Measurements from ENCODE around the gene MGST1. TPM values are rescaled to one million over a fixed set of nuclear protein-coding genes. Genes with fewer than 3 reads are reported as not detected.
A peak's percentile ranks its signal among the peaks of the same experiment; 100 is the strongest.

Gene MGST1
- total RNA-seq, 2 experiments from 2014 or later, result not detected

DNA sequence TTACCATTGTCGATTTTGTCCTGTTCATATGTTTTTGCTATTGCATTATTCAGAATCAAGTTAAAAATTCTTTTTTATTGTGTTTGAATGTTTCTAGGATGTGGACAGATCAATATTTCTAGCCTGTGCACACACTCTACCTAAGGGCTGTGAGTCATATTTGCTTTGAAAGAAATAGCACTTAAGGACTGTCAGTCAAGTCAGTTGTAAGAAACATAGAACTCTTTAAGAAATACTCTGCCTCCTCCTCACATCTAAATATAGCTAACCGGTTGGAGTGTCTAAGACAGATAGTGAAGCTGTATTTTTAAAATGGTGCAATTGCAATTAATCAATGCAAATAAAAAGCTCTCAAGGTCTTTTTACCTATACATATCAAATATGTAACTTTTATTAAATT is 17.9 kb upstream of the MGST1 start:
- Mint-ChIP-seq H3K9me3 (peaks cover 17% of the 10 kb centered on the region), H3K36me3 (ENCODE audit: low read depth) (no peaks in the 10 kb centered on the region), H3K27me3 (ENCODE audit: low read depth) (no peaks in the 10 kb centered on the region), H3K27ac (no peak overlapping the region), H3K4me3 (no peak overlapping the region), H3K4me1 (ENCODE audit: low read depth) (no peaks in the 10 kb centered on the region)
- intact Hi-C loops (cut with micrococcal nuclease), result no loop called here
- CTCF ChIA-PET, result no interaction called here
- no peak for DNase-seq

DNA sequence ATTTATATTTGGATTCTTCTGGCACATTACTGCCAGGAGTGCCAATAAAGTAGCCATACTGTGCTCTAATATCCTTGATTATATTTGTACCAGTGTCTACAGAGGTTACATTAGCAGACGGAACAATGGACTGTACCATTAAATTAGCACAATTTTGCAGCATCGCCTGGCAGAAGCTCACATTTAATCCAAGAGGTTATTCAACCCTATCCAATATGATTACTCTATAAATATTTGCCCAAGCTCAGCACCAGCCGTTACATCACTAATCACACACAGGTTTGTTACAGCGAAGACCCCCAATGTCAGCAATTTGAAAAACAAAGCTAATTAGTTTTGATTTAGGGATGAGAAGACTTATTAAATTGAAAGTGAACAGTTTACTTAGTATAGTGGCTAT is 16.9 kb upstream of the MGST1 start:
- intact Hi-C loops (cut with micrococcal nuclease), result no loop called here
- H3K27ac Mint-ChIP-seq, result no peak overlapping the region
- H3K9me3 Mint-ChIP-seq, result peaks cover 17% of the 10 kb centered on the region
- H3K4me1 Mint-ChIP-seq (ENCODE audit: low read depth), result no peaks in the 10 kb centered on the region
- DNase-seq, result no peak
- no peak overlapping the region for H3K4me3 Mint-ChIP-seq
- no peaks in the 10 kb centered on the region for H3K27me3 Mint-ChIP-seq (ENCODE audit: low read depth)
- CTCF ChIA-PET, result no interaction called here
- H3K36me3 Mint-ChIP-seq (ENCODE audit: low read depth), result no peaks in the 10 kb centered on the region

DNA sequence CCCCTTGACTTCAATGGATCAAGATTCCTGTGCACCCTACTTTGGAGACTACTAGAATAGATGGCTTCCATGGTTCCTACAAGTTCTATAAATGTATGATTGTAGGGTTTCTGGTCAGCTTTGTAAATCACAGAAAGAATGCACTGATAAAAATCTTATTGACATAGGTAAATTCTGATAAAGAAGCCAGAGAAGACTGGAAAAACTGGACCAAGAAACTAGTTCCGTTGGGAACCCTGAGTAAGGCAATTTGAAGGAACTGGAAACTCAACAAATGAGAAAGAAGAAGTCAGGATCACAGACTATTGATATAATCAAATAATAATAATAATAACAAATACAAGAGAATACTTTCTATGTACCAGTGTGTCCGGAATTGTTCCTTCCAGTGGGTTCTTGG is 15.4 kb upstream of the MGST1 start:
- Mint-ChIP-seq H3K4me1 (ENCODE audit: low read depth) (no peaks in the 10 kb centered on the region), H3K27ac (no peak overlapping the region), H3K9me3 (peaks cover 11% of the 10 kb centered on the region), H3K27me3 (ENCODE audit: low read depth) (no peaks in the 10 kb centered on the region), H3K4me3 (no peak overlapping the region), H3K36me3 (ENCODE audit: low read depth) (no peaks in the 10 kb centered on the region)
- no peak for DNase-seq
- CTCF ChIA-PET, result no interaction called here
- intact Hi-C loops (cut with micrococcal nuclease), result no loop called here

DNA sequence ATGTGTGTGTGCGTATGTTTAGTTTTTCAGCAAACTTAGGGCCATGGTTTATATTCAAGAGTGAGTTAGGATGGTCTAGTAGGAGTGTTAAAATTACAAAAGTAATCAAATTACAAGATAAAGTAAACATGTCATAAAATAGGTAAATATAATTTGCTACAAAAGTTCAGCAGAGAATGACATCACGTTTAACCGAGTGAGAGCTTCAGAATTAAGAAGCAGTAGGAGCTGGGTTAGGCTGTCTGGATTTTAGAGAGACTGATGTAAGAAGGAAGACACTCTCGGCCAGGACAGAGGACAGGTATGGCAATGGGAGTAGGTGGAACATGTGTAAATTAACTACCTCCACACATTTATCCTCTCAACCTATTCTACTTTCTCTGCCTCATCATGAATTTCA is 11.6 kb upstream of the MGST1 start:
- Mint-ChIP-seq H3K36me3 (ENCODE audit: low read depth) (no peaks in the 10 kb centered on the region), H3K27me3 (ENCODE audit: low read depth) (no peaks in the 10 kb centered on the region), H3K27ac (no peak overlapping the region), H3K4me3 (no peak overlapping the region), H3K9me3 (peaks cover 2% of the 10 kb centered on the region), H3K4me1 (ENCODE audit: low read depth) (no peaks in the 10 kb centered on the region)
- DNase-seq, result no peak
- CTCF ChIA-PET, result no interaction called here
- intact Hi-C loops (cut with micrococcal nuclease), result no loop called here

DNA sequence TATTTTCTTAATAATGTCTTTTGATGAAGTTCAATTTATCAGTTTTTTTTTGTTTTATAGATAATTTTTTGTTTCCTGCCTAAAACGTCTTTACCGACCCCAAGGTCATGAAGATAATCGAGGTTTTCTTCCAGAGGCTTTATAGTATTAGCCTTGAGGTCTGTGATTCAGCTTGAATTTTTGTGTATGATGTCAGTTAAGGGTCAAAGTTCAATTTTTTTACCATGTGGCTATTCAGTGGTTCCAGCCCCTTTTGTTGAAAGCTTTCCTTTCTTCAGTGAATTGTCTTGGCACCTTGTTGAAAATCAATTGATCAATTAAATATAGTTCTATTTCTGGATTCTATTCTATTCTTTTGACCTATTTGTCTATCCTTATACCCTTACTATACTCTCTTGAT is 3.2 kb upstream of the MGST1 start:
- no peaks in the 10 kb centered on the region for H3K9me3 Mint-ChIP-seq
- intact Hi-C loops (cut with micrococcal nuclease), result no loop called here
- H3K4me3 Mint-ChIP-seq, result no peak overlapping the region
- no peak for DNase-seq
- no peaks in the 10 kb centered on the region for H3K4me1 Mint-ChIP-seq (ENCODE audit: low read depth)
- no peak overlapping the region for H3K27ac Mint-ChIP-seq
- no peaks in the 10 kb centered on the region for H3K36me3 Mint-ChIP-seq (ENCODE audit: low read depth)
- CTCF ChIA-PET, result no interaction called here
- peaks cover 11% of the 10 kb centered on the region for H3K27me3 Mint-ChIP-seq (ENCODE audit: low read depth)

DNA sequence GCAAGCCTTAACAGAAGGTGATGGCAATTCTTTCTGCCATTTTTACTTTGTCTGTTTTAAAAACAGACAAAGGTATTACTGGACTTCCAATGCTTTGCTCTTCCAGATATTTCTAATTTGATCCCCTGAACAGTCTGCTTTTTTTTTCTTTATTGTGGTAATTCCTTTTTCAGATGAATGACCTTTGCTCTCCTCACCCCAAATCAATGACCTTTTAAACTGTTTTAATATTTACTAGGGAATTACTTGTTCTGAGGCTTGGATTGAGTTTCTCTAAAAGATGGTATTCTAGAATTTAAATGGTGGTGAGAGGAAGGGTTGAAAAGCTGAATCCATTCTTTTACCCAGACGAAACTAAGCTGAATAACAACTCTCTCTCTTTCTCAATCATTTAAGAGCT is 2.3 kb upstream of the MGST1 start:
- no peak for DNase-seq
- CTCF ChIA-PET, result no interaction called here
- no peak overlapping the region for H3K27ac Mint-ChIP-seq
- H3K36me3 Mint-ChIP-seq (ENCODE audit: low read depth), result no peaks in the 10 kb centered on the region
- no peaks in the 10 kb centered on the region for H3K9me3 Mint-ChIP-seq
- no peak overlapping the region for H3K4me3 Mint-ChIP-seq
- H3K4me1 Mint-ChIP-seq (ENCODE audit: low read depth), result no peaks in the 10 kb centered on the region
- H3K27me3 Mint-ChIP-seq (ENCODE audit: low read depth), result peaks cover 11% of the 10 kb centered on the region
- intact Hi-C loops (cut with micrococcal nuclease), result no loop called here

DNA sequence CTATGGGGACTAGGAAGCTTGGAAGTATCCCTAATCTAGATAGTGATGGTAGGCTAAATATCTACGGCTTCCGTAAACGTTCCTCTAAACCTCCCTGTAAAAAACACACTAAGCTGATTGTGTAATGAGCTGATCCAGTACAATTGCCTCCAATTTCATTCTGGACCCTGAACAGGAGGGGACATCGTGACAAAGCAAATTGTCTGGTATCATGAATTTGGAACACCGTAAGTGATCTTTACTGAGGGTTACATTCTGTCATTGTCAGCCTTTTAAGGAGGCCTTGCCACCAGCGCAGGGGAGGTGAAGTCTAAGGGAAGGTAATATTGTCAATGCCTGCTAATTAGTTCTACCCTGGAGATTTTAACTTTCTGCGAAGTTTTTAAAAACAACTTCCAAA is 487 bp upstream of the MGST1 start:
- Mint-ChIP-seq H3K27ac (no peak overlapping the region), H3K36me3 (ENCODE audit: low read depth) (no peaks in the 10 kb centered on the region), H3K4me1 (ENCODE audit: low read depth) (no peaks in the 10 kb centered on the region), H3K27me3 (ENCODE audit: low read depth) (peaks cover 11% of the 10 kb centered on the region), H3K4me3 (no peak overlapping the region), H3K9me3 (no peaks in the 10 kb centered on the region)
- intact Hi-C loops (cut with micrococcal nuclease), result no loop called here
- CTCF ChIA-PET, result no interaction called here
- DNase-seq, result no peak

DNA sequence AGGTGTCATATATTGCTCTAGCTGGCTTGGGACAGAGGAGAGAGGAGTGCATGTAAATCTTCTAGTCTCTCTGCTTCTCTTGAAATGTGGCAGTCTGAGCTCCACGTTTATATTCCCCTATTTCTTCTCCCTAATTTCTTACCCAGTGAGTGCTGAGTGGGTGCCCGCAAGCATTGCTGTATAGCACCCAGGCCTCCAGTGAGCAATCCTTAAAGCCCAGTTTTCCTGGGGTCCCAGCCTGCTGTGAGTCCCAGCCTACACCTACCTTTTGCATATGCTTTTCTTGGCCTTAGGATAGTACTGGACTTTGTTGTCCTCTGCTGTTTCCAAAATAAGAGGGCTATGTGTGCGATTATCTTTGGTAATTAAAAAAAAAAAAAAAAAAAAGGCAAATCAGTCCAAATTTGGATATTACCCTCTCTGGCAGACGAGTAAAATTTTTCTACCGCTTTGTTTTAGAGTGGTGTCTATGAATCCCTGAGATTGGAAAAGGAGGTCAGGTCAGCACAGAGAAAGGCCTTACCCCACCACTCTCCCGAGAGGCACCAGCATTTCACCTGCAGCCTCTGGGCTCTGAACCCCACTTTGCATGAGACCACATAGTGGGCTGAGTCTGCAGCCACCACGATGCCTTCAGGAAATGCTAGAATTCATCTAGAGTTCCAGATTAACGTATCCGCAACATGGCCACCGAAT is 1.1 kb downstream of the MGST1 start:
- no peaks in the 10 kb centered on the region for H3K36me3 Mint-ChIP-seq (ENCODE audit: low read depth)
- no peaks in the 10 kb centered on the region for H3K4me1 Mint-ChIP-seq (ENCODE audit: low read depth)
- intact Hi-C loops (cut with micrococcal nuclease), result no loop called here
- H3K9me3 Mint-ChIP-seq, result peaks cover 2% of the 10 kb centered on the region
- H3K27ac Mint-ChIP-seq, result no peak overlapping the region
- peaks cover 11% of the 10 kb centered on the region for H3K27me3 Mint-ChIP-seq (ENCODE audit: low read depth)
- no peak for DNase-seq
- H3K4me3 Mint-ChIP-seq, result no peak overlapping the region
- CTCF ChIA-PET, result no interaction called here

DNA sequence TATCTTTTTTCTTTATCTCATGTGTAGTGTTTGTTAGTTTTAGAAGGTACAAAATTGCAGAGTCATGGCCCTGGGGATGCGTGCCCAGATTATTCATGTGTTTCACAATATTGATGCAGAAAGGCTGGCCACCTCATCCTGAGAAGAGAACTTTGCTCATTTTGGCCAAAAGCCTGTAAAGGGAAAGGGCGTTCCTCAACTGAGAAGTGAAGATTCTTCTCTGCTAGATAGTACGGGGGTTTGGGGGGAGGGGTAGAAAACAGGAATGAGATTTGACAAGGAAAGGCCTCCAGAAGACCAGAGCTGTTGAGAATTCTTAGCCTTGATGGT is 1.7 kb downstream of the MGST1 start:
- no peak for DNase-seq
- H3K27me3 Mint-ChIP-seq (ENCODE audit: low read depth), result peaks cover 11% of the 10 kb centered on the region
- no peak overlapping the region for H3K27ac Mint-ChIP-seq
- no peaks in the 10 kb centered on the region for H3K4me1 Mint-ChIP-seq (ENCODE audit: low read depth)
- H3K36me3 Mint-ChIP-seq (ENCODE audit: low read depth), result no peaks in the 10 kb centered on the region
- no peak overlapping the region for H3K4me3 Mint-ChIP-seq
- CTCF ChIA-PET, result no interaction called here
- intact Hi-C loops (cut with micrococcal nuclease), result no loop called here
- H3K9me3 Mint-ChIP-seq, result peaks cover 2% of the 10 kb centered on the region

DNA sequence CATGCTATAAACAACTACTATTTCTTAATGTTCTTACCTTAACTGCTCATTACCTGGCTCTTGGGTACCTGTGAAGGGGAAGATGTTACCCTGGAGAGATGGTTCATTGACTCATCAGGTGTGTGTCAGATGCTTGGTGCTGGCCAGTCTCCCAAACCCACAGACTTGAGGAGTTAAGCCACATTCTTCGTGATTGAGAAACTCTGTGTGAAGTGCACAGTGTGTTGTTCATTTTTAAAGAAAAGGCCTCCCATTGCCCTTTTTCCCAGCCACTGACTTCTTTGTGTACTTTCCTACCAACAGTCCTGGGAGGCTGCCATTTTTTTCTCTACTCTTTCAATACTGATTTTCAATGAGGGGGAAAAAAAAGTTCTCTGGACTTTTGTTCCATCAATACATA is 3.2 kb downstream of the MGST1 start:
- intact Hi-C loops (cut with micrococcal nuclease), result no loop called here
- no peak overlapping the region for H3K27ac Mint-ChIP-seq
- DNase-seq, result no peak

DNA sequence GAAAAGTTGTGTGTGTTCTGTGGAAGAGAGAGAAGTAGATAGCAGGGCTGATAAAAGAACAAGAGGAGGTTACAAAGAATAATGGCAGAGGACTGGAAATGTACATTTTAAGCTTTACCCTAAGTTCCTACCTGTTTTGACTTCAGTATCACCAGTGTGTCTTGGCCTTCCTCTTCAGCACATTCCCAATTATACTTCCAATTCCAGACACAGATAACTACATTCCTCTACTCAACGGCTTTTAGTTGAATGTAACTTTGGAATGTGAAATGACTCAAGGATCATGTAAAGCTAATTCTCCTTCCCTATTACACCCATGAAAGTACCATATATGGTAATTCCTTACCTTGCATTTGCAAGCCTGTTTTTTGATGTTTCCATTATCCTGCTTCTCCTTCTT is 5.0 kb downstream of the MGST1 start:
- H3K27me3 Mint-ChIP-seq (ENCODE audit: low read depth), result peaks cover 5% of the 10 kb centered on the region
- H3K36me3 Mint-ChIP-seq (ENCODE audit: low read depth), result no peaks in the 10 kb centered on the region
- DNase-seq, result no peak
- no peak overlapping the region for H3K4me3 Mint-ChIP-seq
- intact Hi-C loops (cut with micrococcal nuclease), result no loop called here
- no peak overlapping the region for H3K27ac Mint-ChIP-seq
- H3K4me1 Mint-ChIP-seq (ENCODE audit: low read depth), result no peaks in the 10 kb centered on the region
- H3K9me3 Mint-ChIP-seq, result peaks cover 2% of the 10 kb centered on the region
- CTCF ChIA-PET, result no interaction called here

More for the DNA sequence above, 3.2 kb downstream of the MGST1 start:
- CTCF ChIA-PET, result no interaction called here
- Mint-ChIP-seq H3K9me3 (peaks cover 2% of the 10 kb centered on the region), H3K4me3 (no peak overlapping the region), H3K27me3 (ENCODE audit: low read depth) (peaks cover 11% of the 10 kb centered on the region), H3K4me1 (ENCODE audit: low read depth) (no peaks in the 10 kb centered on the region), H3K36me3 (ENCODE audit: low read depth) (no peaks in the 10 kb centered on the region)

DNA sequence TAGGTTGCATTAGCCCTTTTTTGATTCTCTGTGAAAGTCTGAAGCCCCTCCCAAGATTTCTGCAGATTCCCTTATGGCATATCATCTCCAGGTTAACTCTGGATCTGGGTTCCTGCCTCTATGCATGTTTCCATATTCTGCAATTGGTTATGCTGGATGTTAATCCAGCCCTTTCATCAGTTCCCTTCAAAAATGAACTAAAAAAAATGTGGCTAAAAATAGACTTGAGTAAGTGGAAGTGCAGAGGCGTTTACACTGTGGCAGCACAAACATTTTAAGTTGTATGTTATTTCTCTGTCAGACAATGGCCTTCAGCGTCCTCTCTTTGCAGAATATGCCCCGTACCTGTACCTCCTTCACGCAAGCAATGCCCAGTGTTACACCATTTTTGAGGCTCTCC is 11.4 kb downstream of the MGST1 start:
- H3K4me3 Mint-ChIP-seq, result no peak overlapping the region
- H3K27ac Mint-ChIP-seq, result no peak overlapping the region
- no peaks in the 10 kb centered on the region for H3K36me3 Mint-ChIP-seq (ENCODE audit: low read depth)
- intact Hi-C loops (cut with micrococcal nuclease), result no loop called here
- H3K27me3 Mint-ChIP-seq (ENCODE audit: low read depth), result no peaks in the 10 kb centered on the region
- DNase-seq, result no peak
- no peaks in the 10 kb centered on the region for H3K4me1 Mint-ChIP-seq (ENCODE audit: low read depth)
- peaks cover 9% of the 10 kb centered on the region for H3K9me3 Mint-ChIP-seq
- CTCF ChIA-PET, result interaction anchor here (0.7 kb wide), 1 partner anchor 238 kb away, joined by 4 read pairs; no protein-coding TSS in a partner anchor

DNA sequence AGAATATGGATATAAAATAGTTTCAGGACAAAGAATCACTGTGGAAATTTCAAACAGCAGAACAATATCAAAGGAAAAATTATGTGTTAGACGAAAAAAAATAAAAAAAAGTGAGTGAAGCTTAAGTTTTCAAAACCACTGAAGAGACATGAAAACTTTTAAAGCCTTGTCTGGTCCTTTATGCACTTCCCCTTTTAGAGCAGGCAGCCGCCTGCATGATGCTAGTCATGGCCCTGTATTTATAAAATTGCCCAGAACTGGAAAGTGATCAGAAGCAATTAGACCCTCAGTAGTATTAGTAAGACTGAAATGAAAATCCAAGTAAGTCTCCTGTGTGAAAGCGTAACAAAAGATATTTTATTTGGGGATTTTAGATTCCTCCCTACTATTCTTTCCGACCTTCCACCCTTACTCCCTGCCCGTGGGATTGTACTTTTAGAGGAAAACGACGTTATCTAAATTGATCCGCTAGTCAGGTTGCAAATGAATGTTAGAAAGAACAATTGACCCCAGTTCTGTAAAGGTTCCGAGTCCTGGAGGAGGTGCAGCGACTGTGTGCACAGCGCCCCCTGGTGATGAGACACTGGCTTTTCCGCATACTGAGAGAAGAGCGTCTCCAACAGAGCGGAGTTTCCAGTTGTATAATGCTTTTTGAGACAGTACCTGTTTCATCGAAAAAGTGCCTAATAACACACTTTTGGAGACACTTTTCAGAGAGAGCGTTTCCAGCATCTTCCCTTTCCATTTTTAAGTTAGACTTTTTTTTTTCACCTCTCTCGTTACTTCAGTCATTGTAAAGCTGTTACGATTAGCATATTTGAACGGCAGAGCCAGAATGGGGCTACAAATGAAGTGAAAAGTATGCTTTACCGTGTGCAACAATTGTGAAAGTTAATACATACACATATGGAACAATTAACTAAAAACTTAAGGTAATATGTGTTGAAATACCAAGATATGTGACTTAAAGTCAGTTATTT is 12.4 kb downstream of the MGST1 start:
- intact Hi-C loops (cut with micrococcal nuclease), result no loop called here
- no peak overlapping the region for H3K4me3 Mint-ChIP-seq
- no peak overlapping the region for H3K27ac Mint-ChIP-seq
- H3K27me3 Mint-ChIP-seq (ENCODE audit: low read depth), result no peaks in the 10 kb centered on the region
- H3K4me1 Mint-ChIP-seq (ENCODE audit: low read depth), result no peaks in the 10 kb centered on the region
- no peaks in the 10 kb centered on the region for H3K36me3 Mint-ChIP-seq (ENCODE audit: low read depth)
- H3K9me3 Mint-ChIP-seq, result peaks cover 9% of the 10 kb centered on the region
- peak; percentile 40 for DNase-seq
- CTCF ChIA-PET, result interaction anchor here (0.7 kb wide), 1 partner anchor 237 kb away, joined by 4 read pairs; no protein-coding TSS in a partner anchor
